GM12865 (cell line): ENCODE measurements around the gene SNAP23.
A peak's percentile ranks its signal among the peaks of the same experiment; 100 is the strongest.

Experiments used
- DNase-seq: peaks from one replicate; pipeline ENCODE4 v3.0.0; 2010; ENCODE audit warnings: low read depth
- H3K4me3 ChIP-seq: 2 replicates; pipeline ENCODE4 v1.5.1; 2011; ENCODE audit warnings: mild to moderate bottlenecking, low read depth, low read length, control low read depth
- TF ChIP-seq, protein P1 (sequence below): IDR thresholded peaks from 2 replicates; pipeline ENCODE4 v1.5.1; 2011; ENCODE audit warnings: low read length, control low read depth, low read depth, inconsistent platforms; ENCODE audit not compliant: insufficient read depth; ENCODE audit errors: missing control alignments

The SNAP23 gene

DNA sequence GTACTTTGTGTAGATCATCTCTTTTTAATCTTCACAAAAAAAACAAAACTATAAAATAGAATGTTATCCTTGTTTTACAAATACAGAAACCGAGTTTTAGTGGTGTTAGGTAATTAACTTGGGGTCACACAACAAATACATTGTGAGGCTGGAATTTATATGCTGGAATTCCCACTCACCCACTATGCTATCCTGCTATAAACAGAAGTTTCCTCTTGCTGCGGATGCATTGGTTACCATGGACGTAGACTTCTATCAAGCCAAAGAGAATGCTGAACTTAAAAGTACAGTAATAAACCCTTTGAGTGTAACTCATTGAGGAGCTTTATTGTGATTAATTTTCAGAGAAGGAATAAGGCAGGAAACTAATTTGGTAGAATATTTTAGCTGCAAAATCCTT, 9.2 kb downstream of the SNAP23 start:
- peak overlapping the region; percentile 42 for H3K4me3 ChIP-seq
- DNase-seq, result no peak
- TF ChIP-seq, protein P1, sequence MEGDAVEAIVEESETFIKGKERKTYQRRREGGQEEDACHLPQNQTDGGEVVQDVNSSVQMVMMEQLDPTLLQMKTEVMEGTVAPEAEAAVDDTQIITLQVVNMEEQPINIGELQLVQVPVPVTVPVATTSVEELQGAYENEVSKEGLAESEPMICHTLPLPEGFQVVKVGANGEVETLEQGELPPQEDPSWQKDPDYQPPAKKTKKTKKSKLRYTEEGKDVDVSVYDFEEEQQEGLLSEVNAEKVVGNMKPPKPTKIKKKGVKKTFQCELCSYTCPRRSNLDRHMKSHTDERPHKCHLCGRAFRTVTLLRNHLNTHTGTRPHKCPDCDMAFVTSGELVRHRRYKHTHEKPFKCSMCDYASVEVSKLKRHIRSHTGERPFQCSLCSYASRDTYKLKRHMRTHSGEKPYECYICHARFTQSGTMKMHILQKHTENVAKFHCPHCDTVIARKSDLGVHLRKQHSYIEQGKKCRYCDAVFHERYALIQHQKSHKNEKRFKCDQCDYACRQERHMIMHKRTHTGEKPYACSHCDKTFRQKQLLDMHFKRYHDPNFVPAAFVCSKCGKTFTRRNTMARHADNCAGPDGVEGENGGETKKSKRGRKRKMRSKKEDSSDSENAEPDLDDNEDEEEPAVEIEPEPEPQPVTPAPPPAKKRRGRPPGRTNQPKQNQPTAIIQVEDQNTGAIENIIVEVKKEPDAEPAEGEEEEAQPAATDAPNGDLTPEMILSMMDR, result no peak

DNA sequence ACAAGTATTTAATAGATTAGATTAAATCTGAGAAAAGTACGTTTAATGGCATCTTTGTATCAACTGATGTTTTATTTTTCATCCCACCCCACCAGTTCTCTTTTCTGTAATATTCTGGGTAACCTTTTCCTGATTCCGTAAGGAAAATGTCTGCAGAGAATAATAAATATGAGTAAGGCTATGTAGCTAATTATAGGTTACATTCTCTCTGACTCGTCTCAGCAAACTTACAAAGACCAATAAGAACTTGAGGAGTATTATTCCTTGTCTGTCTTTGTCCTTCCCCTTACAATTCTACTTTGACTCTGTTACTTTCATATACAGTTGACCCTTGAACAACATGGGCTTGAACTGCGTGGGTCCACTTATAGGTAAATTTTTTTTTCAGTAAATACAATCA, 12.1 kb downstream of the SNAP23 start:
- TF ChIP-seq, protein P1, result no peak
- H3K4me3 ChIP-seq, result no peak overlapping the region
- no peak for DNase-seq

DNA sequence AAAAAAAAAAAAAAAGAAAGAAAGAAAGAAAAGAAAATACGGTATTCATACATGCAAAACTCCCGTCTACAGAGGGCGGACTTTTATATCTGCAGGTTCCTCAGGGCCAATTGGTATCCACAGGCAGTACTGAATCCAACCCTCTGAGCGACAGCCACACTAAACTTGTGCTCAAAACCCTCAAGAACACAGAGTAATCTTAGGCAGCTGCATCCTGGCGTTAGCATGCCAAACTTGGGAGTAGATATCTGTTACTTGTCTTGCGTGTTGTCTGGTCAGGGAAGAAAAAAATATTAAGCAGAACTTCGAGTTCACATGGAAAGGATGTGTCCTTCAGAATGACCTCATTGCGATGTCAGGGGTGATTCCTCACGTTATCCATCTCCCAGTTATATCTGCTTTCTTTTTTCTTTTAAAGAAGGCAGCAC, 12.8 kb downstream of the SNAP23 start:
- TF ChIP-seq, protein P1, result no peak

DNA sequence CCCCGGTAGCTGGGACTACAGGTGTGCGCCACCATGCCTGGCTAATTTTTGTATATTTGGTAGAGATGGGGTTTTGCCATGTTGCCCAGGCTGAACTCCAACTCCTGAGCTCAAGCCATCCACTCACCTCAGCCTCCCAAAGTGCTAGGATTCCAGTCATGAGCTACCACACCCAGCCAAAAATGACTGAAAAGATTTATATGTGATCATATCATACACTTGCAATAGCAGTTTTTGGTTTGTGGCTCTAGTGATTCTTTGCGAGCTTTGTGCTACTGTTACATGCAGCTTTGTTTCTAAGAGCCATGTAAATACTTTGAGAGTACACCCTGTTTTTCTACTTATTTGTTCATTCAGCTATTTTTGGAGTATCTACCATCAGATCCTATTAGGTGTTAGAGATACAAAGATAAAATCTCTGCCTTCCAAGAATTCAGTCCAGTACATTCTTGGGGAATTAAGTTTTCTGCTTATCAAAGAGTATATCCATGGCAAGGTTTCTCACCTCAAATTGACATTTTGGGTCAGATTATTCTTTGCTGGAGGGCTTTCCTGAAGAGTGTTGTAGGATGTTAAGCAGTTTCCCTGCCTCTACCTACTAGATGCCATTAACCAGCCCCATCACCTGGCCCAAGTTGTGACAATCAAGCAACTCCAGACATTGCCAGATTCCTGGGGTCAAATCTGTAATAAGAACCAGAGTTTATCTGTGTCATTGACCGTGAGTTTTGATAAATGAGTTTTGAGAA, 15.0 kb downstream of the SNAP23 start:
- TF ChIP-seq, protein P1, result no peak
- DNase-seq, result no peak
- H3K4me3 ChIP-seq, result no peak overlapping the region

More for the DNA sequence above, 12.8 kb downstream of the SNAP23 start:
- no peak for DNase-seq
- no peak overlapping the region for H3K4me3 ChIP-seq

DNA sequence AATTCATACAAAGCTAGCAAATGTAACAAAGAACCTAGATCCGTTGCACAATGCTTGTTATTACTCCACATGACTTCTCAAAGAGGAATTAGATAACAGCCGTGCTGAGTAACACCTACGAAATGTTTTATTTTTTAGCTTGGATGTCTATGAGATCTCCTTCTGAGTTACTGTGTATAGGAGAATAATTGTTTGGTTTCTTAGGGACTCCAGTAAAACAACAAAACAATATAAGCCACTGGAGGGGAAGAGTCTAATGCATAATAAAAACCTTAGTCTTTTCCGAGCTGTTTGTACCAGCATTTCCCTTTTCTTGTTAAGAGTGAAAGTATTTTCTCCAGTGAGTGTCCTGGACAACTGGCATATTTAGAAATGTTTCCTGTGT, 15.6 kb downstream of the SNAP23 start:
- no peak overlapping the region for H3K4me3 ChIP-seq
- TF ChIP-seq, protein P1, result no peak
- DNase-seq, result no peak

DNA sequence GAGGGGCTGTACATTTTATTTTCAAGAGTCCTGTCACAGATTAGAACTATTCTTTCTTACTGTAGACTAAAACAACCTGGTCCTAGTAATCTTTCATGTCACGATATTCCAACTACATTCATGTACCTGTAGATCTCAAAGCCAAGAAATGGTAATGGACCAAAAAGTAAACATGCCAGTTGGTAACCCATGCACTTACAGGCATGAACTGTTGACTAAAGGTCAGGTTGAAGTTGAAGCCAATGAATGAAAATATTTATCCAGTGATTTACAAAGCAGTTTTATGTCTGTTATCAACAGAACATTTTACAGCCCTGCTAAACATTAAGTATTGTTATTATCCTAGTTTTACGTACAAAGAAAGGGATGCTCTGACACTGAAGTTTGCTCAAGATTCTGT, 27.9 kb downstream of the SNAP23 start:
- DNase-seq, result no peak
- TF ChIP-seq, protein P1, result no peak
- no peak overlapping the region for H3K4me3 ChIP-seq

DNA sequence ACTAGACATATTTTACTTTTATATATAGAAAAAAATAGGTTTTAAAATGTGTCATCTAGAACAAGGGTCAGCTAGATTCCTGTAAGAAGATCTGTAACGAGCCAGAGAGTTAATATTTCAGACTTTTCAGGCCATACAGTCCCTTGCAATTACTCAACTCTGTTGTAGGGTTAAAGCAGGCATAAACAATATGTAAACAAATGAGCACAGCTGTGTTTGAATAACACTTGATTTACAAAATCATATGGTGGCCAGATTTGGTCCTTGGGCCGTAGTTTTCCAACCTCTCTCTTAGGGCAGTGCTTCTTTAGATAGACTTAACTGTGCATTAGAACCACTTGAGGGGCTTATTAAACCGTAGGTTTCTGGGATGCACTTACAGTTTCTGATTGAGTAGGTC, 33.5 kb downstream of the SNAP23 start:
- TF ChIP-seq, protein P1, result no peak

More for the DNA sequence above, 33.5 kb downstream of the SNAP23 start:
- DNase-seq, result no peak
- H3K4me3 ChIP-seq, result no peak overlapping the region
